Umbilical cord (tissue), 2 donors: ENCODE results near the gene KHDC4. TPM values are rescaled to one million over a fixed set of nuclear protein-coding genes. Genes with fewer than 3 reads are reported as not detected.

Experiments
- DNase-seq: peaks from one replicate; pipeline ENCODE4 v3.0.0-alpha.2; 2015; ENCODE audit warnings: low spot score
- total RNA-seq: library from RNA; depleted of rRNA; stranded (reverse); fragments of >200 nt; gene quantifications from one replicate; pipeline ENCODE4 v1.2.3, GENCODE V29; 2014; ENCODE audit warnings: low replicate concordance; ENCODE audit not compliant: insufficient read depth

The KHDC4 gene
- 40.7 TPM for total RNA-seq

DNA sequence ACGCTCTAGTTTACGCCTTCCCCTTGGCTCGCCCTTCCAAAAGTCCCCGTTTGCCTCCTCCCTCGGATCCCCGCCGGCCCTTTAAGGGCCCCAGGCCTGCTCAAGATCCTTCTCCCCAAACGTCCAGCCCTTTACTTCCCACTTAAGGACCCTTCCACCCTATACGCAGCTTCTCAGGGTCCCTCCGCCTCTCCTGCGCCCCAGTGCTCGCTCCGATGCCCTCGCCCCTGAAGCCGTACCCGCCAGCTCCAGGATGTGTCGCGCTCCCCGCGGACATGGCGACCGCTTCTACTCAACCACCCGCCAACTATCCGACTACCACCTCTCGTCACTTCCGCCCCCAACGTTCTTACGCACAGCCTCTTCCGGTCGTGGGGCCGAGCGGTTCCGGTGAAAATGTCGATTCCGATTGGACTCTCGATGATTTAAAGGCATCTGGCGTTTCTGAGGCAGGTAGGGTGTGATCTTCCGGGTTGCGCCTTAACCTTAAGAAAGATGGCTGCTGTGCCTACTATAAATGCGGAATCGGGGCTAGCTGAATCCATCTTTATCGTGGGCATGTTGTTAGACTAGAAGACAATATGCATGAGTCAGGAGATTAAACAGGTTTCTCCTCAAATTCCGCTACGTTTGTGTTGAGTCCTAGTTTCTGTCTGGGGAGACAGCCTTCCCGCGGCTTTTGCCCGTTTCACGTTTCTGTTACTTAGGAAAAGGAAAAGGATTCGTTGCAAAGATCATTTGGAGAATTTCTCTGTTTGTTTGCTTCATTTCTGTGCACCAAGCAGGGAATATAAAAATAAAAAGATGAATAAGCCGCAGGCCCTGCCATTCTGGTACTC, at the start of gene KHDC4:
TSS of gene KHDC4 (minus strand) at position 317 of the 839 bp plus-strand sequence. CDS start at position 277, 40 bp downstream.
- DNase-seq, result peak; percentile 100

DNA sequence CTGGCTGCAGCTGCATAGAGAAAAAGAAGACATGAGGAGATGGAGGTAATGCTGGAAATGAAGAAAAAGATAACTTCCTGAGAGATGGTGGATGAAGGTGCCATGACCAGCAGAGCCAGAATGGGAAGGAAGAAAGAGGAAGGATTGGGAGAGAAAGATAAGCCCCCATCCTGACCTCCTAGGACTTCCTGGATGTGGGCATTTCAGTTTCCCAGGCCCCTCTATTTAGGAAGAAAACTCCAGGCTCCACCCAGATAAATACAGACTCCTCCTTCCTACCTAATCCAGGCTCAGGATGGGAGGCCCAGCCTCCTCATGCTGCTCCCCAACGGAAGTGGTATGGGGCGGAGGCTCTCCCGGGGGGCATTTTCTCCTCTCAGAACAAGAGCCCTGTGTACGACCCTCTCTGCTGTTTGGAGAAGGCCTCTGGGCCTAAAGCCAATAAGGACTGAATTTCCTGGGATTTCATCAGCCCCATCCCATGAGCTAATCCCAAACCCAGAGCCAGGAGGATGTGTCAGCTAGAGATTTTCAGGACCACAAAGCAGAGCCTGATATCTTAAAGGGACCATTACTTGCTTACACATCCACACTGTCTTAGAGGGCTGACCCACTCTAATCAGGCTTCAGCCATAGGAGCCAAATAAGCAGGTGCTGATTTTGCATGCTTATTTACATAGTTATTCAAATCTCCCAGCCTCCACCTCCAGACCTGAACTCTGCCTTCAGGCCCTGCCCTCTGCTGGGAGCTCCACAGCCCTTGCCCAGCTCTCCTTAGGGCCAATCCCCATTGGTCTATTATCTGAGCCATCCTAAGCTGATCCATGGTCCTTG, 49.2 kb upstream of the KHDC4 start:
- DNase-seq, result peak; percentile 95

DNA sequence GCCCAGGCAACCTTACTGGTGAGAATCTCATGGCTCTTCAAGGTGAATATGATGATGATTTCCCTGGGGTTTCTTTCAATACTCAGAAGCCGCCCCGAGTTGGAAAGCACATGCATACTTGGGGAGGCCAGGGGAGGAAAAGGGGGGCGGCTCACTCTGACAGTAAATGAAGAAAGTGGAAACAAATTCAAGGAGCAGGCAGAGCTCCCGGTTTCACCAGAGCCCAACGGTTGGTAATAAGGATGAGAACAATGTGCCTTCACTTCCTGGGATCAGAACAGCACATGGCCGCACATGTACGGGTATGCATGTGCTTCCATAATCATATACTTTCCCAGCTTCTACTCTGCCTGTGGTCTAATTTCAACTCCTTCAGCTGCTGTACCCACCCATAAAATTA, 47.9 kb upstream of the KHDC4 start:
- no peak for DNase-seq

DNA sequence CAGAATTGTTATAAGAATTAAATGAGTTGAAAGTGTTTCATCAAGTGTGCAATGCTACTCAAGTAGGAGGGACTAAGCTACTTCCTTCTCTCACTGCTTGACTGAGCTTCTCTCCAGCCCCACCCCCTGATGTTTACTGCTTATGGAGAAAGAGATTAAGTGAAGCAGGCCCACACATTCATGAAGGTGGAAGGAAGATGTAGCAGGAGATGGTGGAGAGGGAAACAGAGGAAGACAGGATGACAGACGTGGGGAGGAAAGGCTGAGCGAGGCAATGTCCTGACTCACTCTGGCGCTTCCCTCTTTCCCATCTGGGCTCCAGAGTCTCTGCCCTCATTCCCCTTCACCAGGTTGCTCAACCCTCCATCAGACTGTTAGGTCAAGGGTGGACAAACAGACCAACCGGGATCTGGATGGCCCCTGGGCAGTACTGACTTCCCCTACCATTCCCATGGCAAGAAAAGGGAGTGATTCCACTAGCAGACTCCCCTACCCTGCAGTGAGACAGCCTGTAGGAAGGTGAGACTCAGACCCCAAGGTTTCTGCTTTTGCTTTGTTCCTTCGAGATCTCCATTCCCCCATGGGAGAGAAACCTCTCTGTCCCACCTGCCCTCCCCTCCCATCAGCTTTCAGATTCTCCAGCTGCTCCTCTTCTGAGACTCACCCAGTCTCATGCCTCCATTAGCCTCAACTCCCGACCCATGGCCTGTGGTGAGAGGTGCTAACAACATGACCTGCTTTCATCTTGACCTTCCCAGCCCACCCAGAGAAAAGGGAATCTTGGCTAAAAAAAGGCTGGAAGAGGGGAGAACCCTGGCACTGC, 47.3 kb upstream of the KHDC4 start:
- peak; percentile 35 for DNase-seq

DNA sequence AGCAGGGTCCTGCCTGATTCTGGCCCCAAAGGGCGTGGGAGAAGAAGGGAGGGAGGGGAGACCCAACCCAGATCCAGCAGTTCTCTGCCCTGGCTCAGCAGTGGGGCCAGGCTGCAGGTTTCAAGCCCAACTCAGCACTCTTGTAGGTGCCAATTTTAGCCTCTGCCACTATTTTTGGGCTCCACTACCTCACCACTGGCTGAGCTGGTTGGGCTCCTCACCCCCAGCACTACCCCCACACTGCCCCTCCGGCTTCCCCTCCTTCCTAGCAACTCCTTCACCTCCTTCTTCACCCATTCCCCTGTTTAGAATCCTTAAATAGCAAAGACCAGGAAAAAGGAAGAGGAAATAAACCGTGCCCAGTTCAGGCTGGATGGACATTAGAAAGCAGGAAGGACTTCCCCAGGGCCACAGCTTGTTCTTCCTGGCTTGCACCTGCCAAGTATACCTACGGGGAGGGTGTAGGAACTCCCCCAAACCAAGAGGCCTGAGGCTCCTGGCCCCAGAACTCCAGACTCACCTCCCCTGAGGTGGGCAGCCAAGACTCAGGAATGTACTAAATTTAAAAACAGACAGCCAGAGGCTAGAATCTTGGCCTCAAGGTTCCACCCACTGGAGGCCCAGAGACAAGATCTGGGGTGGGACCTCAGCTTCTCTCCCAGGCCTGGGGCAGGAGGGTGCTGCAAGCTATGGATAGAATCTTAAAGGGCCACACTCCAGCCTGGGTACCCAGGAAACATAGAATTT, 45.6 kb upstream of the KHDC4 start:
- peak; percentile 64 for DNase-seq

DNA sequence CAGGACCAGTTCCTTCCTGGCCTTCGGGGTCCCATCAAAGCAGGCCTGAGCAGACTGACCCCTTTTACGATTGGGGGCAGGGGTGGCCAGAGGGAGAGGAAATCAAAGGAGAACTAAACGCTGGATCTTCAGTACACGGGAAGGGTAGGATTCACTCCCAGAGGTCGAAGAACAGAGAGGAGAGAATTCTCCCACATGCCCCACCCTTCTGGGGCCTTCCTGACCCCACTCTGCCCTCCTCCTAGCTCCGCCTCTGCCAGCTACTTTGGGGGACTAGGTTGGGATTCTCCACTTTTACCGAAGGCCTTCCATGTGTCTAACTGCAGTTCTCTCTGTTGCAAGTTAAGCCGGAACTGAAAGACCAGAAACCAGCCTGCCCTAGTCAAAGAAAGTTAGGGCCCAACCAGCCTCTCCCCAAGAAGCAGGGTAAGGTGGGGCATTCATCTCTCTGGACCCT, 44.8 kb upstream of the KHDC4 start:
- peak; percentile 75 for DNase-seq

DNA sequence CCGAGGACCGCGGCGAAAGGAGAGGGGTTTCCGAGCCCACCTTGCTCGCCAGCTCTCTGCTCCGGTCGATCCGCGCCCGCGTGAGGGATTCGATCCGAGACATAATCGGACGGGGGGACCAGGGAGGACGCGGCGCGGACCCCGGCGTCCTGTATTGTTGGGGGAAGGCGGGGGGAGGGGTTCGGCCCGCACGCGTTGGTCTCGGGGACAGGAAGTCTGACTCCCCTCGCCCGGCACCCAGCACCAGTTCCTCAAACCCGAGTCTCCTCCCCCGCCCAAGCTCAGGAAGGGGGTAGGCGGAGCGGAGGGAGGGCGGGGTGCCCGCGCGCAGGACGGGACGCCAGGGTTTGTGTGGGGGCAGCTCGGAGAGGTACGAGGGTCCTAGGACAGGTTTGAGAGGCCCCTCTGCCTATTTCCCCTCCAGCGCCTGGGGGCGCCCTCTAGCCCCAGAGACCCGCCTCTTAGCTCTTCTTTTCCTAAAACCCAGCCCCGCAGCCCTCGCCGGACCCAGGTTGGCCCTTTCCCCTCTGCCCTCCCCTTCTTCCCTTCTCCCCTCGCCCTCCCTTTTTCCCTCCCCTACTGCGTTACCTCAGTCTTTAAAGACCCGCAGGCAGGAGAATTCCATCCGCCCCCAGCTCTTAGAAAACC, 44.2 kb upstream of the KHDC4 start, which contains the start of gene ARHGEF2:
TSS of gene ARHGEF2 (minus strand) at position 223 of the 648 bp plus-strand sequence. CDS start at position 103, 120 bp downstream.
- peak; percentile 90 for DNase-seq

DNA sequence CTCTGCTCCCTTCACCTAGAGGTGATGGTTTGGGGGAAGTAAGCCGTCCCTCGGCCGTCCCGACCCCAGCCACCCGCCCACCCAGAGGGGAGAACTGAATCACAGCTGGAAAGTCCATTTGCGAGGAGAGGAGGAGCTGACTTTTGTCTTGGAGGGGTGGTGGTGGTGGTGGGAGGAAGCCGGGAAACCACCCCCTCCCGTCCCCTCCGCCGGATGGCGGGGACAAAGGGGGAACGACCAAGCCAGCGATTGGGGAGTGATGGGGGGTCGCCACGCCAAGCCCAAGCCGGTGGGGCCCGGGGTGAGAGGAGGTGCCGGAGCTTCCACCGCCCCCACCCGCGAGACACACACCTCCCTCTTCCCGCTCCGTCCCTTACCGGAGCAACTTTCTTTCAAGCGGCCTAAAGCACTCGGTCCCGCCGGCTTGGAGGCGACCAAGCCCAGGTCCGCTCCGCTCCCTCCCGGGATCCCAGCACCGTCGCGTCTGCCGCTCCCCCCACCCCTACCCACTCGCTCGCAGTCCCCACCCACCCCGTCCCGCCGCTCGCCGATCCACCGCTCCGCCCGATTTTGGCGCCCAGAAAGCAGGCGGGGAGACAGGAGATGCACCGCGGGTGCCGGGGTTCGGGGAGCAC, 43.6 kb upstream of the KHDC4 start:
- DNase-seq, result peak; percentile 34

DNA sequence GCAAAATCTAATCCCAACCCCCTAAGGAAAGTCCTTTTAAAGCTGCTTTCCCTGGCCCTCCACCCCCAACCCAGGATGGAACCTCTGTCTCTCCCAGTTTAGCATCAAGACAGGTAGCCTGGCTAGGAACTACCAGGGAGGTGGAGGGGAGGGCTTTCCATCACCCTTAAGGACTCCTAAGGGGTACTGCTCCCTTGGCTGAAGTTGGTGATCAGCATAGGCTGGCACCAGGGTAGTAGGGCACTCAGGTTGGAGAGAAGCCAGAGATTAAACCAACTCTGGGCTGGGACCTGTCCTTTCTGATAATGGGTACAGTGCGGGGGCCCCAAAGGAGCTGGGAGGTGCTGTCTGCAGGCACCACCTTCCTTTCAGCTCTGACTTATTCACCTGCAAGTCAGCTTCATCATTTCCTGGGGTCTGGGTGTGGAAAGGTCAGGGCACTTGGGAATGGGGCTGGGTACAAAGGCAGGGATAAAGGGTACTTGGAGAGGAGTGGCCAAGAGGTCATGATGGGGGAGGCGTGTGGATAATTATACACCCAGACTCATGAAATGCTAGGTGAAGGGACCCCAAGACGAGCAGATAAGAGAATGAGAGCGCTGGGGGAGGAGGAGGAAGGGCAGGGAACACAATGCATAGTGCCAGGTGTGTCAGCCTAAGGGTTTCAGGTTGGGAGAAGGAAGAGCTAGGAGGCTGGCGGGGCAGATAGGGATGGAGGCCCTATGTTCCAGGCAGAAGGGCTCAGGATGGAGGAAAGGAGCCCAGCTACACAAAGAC, 42.9 kb upstream of the KHDC4 start:
- no peak for DNase-seq

DNA sequence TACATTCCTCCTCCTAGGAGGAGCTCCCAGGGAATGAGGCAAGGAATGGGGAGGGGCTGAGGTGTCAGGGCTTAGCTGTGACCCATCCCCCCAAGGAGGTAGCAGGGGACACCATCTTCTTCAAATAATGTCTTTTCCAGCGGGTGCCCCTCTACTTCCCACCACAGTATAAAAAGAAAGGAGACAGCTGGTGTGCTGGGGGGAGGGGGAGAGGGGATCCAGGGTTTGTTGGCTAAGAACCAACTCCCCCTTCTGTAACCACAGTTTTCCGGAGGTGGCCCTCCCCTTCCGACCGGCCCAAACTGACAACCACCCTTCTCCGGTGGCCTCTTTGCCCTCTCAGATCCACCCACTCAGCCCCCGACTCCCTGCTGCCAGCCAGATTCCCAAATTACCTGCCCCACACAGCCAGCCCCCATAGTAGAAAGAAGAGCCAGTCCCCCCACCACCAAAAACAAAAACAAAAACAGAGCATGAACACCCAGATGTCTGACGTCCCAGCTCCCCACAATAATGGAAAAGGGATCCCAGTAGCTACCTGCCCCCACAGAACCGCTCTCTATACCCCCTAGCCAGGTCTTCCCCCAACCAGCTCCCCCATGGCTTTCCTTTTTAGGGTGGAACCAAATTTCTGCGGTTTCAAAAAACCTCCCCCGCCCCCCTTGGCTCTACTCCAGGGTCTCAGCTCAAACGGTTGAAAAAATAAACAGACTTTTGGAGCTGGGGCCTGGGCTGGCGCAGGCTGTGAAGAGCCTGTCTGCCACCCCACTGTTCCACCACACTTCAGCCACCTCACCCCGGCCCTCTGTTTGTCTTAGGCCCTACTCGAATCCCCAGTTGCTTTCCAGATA, 42.1 kb upstream of the KHDC4 start:
- DNase-seq, result peak; percentile 66

DNA sequence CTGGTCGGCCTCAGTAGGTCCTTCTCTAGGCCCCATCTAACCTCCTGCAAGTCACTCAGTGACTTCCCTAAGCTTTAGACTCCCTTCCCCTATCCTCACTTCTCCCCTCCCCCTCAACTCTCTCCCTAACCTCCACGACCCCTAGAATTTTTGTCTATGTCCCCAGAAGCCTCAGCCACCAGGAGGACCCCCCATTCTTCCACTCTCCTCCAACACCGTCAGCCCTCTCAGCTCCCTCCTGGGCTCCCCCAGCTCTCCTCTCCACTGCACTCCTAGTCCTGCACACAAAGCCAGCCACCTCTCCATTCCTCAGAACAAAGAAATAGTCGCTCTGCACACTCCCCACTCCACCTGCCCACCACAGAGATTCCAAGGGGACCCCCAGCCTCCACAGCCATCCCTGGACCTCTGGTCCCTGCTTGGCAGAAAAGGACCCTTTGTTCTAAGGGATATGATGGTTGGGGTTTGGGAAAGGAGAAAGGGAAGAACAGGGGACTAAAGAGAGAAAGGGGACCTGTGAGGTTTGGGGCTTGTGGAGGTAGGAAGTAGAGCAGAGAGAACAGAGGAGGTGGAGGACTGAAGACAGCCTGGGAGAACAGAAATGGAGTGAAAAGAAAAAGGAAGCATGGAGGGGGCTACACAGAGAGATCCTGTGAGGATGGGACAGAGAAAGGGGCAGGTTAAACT, 41.3 kb upstream of the KHDC4 start:
- no peak for DNase-seq

DNA sequence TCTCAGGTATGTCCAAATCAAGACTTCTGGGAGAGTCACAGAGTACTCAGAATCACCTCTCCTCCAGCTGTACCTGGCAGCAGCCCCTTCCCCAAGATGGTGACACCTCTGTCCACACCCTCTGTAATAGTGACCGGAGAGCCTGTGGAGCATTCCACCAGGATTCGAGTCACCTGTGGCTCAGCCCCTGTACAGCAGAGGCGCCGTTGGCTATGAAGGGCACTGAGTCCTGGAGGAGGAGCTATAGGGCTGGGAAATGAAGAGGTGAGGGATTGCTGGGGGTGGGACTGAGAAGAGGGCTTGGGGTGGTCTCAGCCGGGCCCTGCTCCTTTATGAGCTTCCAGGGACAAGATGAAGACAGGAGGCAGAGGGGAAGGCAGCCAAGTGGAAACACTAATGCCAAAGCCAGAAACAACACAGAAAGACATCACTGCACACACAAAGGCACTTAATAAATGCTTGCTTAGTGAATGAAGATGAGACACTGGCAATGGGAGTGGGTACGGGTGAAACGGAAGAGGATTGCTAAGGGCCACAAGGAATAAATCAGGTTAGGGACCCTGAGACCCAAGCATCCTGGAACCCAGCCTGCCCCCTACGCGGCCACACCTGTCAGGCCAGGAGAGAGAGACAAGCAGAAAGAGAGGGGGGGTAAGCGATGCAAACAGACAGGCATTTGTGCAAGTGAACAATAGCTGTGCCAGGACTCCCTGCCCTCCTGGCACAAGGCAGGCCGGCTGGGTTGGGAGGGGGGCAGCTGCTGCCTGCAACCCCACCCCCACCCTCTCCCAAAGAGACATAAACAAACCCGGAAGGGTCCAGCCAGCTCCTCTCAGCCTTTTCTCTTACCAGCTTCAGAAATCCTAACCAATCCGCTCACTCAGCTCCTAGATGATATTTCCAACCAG, 40.2 kb upstream of the KHDC4 start:
- DNase-seq, result no peak

DNA sequence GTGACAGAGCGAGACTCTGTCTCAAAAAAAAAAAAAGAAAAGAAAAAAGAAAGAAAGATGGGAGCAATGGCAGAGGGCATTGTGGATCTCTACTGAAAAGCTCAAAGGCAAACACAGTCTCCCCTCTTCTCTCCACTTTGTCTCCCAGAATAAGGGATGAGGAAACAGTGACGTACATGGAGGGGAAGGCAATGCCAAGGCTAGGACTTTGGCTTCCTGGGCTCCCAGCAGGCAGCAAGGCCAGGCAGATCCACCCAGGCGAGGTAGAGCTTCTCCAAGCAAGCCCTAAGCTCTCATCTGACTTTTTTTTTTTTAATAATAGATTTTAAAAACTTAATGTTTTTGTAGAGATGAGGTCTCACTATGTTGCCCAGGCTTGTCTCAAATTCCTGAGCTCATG, 39.5 kb upstream of the KHDC4 start:
- DNase-seq, result no peak

DNA sequence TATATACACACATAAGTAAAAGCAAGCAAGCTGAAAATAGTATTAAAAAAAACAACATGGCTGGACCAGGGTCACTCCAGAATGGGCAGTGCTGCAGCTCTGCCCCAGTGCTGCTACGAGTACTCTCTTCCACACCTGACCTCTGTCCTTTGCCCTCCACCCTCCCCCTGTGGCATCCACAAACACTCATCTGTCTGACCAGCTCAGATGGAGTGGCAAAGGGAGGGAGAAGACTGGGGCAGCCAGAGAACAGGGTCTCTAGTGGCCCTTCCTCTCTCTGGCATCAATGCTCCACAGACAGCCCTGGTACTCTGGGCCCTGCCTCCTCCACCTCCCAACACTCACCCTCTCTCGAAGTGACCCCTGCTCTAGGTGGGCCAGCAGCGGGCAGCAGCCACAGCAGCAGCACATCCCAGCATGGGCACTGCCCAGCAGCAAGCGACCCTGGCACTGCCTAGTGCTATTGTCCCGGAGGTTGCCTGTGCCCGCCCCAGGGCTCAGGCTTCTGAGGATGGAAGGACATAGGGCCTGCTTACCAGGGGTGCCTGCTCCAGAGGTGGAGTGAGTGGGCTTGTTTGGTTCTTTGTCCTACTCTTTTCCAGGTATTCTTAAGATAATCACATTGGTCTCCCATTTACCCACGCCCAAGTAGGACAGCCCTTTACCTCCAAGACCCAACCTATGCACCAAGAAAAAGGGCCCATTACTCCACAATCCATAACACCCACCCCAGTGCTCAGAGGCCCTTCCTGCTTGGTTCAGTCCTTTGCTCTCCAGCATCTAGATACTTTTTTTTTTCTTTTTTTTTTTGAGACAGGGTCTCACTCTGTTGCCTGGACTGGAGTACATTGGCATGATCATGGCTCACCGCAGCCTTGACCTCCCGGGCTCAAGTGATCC, 37.9 kb upstream of the KHDC4 start:
- DNase-seq, result no peak

DNA sequence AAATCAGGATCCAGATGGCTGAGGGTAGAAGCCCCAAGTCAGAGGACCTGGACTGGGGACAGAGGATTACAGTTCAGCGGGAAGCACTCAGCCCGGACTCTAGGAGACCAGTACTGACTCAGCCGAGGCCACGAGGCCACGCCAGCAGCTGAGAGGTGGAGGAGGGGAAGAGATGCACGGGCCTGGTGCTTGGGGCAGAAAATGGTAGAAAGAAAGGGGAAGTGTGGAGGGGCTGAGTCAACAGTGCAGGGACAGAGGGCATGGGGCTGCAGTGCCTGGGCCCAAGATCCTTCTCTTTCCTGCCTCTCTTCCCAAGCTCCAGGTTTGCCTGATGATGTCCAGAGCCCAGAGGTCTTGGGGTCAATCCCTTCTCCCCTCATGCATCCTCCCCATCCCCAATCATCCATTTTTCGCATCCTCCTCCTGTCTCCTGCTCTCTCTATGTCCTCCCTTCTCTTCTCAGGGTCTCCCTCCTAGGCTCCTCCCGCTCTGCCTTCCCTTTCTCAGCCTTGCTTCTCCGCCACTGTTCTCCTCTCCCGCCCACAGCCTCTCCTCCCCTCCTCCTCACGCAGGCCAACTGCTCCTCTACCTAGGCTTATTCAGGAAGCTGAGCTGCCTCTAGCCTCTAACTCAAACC, 36.4 kb upstream of the KHDC4 start:
- DNase-seq, result peak; percentile 76
